Measurements from ENCODE around the gene CSGALNACT2. TPM values are rescaled to one million over a fixed set of nuclear protein-coding genes. Genes with fewer than 3 reads are reported as not detected.

CSGALNACT2 gene
- total and polyA plus RNA-seq, 2 of the 13 experiments (the other 11 are each of a cell fraction or from before 2014, with no cell fraction given) = 3.3 to 7.1 TPM

DNA sequence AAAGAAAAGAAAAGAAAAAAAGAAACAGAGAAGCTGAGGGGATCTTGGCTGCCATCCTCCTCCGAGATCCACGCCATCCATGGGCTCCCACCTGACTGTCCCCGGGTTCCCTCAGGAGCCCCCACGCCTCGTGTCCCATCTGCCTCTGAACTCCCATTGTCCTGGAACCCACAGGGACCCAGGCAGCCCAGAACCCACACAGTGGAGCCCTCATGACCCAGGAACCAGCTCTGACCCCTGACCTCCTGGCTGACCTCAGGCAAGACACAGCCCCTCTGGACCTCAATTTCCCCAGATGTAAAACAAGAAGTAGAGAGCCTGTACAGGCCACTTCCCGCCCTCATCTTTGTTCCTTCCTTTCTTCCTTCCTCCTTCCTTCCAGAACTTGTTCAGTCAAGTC lies 88.2 kb downstream of the CSGALNACT2 start (continued):
- TF ChIP-seq, protein P1, sequence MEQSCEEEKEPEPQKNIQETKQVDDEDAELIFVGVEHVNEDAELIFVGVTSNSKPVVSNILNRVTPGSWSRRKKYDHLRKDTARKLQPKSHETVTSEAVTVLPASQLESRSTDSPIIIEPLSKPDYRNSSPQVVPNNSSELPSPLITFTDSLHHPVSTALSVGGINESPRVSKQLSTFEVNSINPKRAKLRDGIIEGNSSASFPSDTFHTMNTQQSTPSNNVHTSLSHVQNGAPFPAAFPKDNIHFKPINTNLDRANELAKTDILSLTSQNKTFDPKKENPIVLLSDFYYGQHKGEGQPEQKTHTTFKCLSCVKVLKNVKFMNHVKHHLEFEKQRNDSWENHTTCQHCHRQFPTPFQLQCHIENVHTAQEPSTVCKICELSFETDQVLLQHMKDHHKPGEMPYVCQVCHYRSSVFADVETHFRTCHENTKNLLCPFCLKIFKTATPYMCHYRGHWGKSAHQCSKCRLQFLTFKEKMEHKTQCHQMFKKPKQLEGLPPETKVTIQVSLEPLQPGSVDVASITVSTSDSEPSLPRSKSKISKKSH (CRISPR knock-in tag; IDR thresholded peaks at IDR 0.05; ENCODE audit: borderline replicate concordance) = no peak
- TF ChIP-seq, protein P2, sequence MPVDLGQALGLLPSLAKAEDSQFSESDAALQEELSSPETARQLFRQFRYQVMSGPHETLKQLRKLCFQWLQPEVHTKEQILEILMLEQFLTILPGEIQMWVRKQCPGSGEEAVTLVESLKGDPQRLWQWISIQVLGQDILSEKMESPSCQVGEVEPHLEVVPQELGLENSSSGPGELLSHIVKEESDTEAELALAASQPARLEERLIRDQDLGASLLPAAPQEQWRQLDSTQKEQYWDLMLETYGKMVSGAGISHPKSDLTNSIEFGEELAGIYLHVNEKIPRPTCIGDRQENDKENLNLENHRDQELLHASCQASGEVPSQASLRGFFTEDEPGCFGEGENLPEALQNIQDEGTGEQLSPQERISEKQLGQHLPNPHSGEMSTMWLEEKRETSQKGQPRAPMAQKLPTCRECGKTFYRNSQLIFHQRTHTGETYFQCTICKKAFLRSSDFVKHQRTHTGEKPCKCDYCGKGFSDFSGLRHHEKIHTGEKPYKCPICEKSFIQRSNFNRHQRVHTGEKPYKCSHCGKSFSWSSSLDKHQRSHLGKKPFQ (CRISPR knock-in tag; IDR thresholded peaks at IDR 0.05; ENCODE audit: insufficient replicate concordance) = no peak
- TF ChIP-seq MZF1 (CRISPR knock-in tag; IDR thresholded peaks at IDR 0.05; ENCODE audit: borderline replicate concordance) (no peak), NRL (CRISPR knock-in tag; IDR thresholded peaks at IDR 0.05; ENCODE audit: borderline replicate concordance) (no peak), NFE2L1 (CRISPR knock-in tag; IDR thresholded peaks at IDR 0.05; ENCODE audit: borderline replicate concordance) (no peak), KLF16 (CRISPR knock-in tag; IDR thresholded peaks at IDR 0.05) (no peak), U2AF1 (optimal IDR thresholded peaks at IDR 0.05; ENCODE audit: low read depth, low read length) (no peak)
- TF ChIP-seq, protein P3, sequence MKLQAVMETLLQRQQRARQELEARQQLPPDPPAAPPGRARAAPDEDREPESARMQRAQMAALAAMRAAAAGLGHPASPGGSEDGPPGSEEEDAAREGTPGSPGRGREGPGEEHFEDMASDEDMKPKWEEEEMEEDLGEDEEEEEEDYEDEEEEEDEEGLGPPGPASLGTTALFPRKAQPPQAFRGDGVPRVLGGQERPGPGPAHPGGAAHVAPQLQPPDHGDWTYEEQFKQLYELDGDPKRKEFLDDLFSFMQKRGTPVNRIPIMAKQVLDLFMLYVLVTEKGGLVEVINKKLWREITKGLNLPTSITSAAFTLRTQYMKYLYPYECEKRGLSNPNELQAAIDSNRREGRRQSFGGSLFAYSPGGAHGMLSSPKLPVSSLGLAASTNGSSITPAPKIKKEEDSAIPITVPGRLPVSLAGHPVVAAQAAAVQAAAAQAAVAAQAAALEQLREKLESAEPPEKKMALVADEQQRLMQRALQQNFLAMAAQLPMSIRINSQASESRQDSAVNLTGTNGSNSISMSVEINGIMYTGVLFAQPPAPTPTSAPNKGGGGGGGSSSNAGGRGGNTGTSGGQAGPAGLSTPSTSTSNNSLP (IDR thresholded peaks at IDR 0.05; ENCODE audit: low read depth, low read length) = no peak

Data from HepG2 (cell line).